Measurements from ENCODE around the gene HPSE. TPM values are rescaled to one million over a fixed set of nuclear protein-coding genes. Genes with fewer than 3 reads are reported as not detected.

The HPSE gene
- total RNA-seq, 1 experiment from 2014 or later: 3.9 TPM

DNA sequence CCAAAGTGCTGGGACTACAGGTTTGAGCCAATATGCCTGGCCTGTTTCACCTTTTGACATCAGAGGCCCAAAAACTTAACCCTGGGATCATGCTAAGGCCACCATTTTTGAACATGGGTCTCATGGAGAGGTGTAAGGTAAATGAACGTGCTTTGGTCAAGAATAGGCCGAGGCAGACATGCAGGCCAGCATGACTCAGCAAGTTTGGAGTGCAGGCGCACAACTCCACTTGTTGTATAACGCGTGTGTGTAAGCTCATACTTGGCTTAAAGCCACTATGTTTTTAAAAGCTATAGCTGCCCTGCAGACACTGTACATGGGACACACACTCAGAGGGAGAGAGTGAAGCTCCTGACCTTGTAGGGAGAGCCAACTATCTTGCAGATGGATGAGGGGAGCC is 43.8 kb upstream of the HPSE start:
- Histone ChIP-seq H3K9me3 (peaks cover 25% of the 10 kb centered on the region), H3K4me1 (peaks cover 3% of the 10 kb centered on the region; the same call in 1 of the 2 replicates), H3K27me3 (replicated peaks; ENCODE audit: control insufficient read depth, insufficient read depth, low read length) (no peaks in the 10 kb centered on the region), H3K4me3 (ENCODE audit: low read depth, low read length) (no peak overlapping the region), H3K36me3 (ENCODE audit: control insufficient read depth, insufficient read depth, low read length) (no peaks in the 10 kb centered on the region)
- ChIA-PET POLR2A (no interaction called here), CTCF (no interaction called here)
- no peak for TF ChIP-seq CTCF (IDR thresholded peaks at IDR 0.05; ENCODE audit: insufficient read depth in 1 of 2, low read depth in 1 of 2, low read length in 1 of 2, severe bottlenecking in 1 of 2, unreplicated experiment in 1 of 2)
- intact Hi-C loops (cut with micrococcal nuclease; ENCODE audit: unreplicated experiment): no loop called here
- Mint-ChIP-seq H3K9me3 (ENCODE audit: unreplicated experiment) (peaks cover 19% of the 10 kb centered on the region), H3K27me3 (ENCODE audit: insufficient read depth, unreplicated experiment) (no peaks in the 10 kb centered on the region), H3K4me3 (ENCODE audit: unreplicated experiment) (no peak overlapping the region), H3K27ac (ENCODE audit: unreplicated experiment) (no peak overlapping the region), H3K4me1 (ENCODE audit: low read depth, unreplicated experiment) (peaks cover 9% of the 10 kb centered on the region), H3K36me3 (ENCODE audit: insufficient read depth, unreplicated experiment) (no peaks in the 10 kb centered on the region)
- BruUV-seq (replicated peaks): no TSS peak
- DNase-seq: peak; percentile 25 to 42

DNA sequence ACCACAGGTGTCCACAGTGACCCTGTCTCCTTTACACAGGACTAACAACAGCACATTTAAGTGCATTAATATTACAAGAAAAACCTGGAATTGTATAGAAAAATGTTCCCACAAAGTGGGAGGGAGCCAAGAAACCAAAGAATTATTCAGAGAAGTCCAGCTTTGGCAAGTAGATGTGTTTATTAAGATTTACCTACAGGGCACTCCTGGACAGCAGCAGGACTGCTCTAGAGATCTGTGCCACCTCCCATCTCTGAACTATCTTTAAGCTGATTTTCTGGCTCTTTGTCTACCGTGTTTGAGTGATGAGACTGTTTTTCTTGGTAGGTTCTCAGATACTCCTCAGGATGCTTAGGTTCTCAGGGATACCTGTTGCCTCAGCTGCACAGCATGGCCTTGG is 38.3 kb upstream of the HPSE start:
- no peak for TF ChIP-seq CTCF (IDR thresholded peaks at IDR 0.05; ENCODE audit: insufficient read depth in 1 of 2, low read depth in 1 of 2, low read length in 1 of 2, severe bottlenecking in 1 of 2, unreplicated experiment in 1 of 2)

DNA sequence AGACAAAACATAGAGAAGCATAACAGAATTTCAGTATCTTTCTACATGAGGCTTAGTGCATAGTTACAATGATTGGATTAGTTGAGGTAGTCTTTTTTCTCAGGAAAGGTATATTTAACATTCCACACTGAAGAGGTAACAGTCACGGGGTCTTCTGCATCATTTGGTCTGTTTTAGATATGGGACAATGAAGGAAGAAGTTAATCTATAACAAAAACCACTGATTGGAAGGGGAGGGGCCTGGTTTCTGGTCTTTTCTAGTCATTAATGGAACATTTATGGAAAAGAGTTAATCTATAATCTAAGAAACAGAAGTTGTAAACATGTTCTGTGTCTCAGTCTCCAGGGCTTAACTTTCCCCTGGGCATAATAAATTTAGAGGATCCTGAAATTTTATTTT is 37.3 kb upstream of the HPSE start:
- H3K9me3 ChIP-seq: no peaks in the 10 kb centered on the region
- intact Hi-C loops (cut with micrococcal nuclease; ENCODE audit: unreplicated experiment): loop anchor here (2.0 kb wide), 1 partner anchor 269 kb away; no protein-coding TSS in a partner anchor
- TF ChIP-seq CTCF (IDR thresholded peaks at IDR 0.05; ENCODE audit: insufficient read depth in 1 of 2, low read depth in 1 of 2, low read length in 1 of 2, severe bottlenecking in 1 of 2, unreplicated experiment in 1 of 2): no peak
- no peaks in the 10 kb centered on the region for H3K36me3 ChIP-seq (ENCODE audit: control insufficient read depth, insufficient read depth, low read length)
- ChIA-PET POLR2A (no interaction called here), CTCF (interaction anchor here (0.6 kb wide), 1 partner anchor 87 kb away, joined by 7 read pairs; the partner anchor contains the start of gene COQ2)
- H3K4me3 ChIP-seq (ENCODE audit: low read depth, low read length): no peak overlapping the region
- Mint-ChIP-seq H3K36me3 (ENCODE audit: insufficient read depth, unreplicated experiment) (no peaks in the 10 kb centered on the region), H3K27me3 (ENCODE audit: insufficient read depth, unreplicated experiment) (no peaks in the 10 kb centered on the region), H3K9me3 (ENCODE audit: unreplicated experiment) (peaks cover 14% of the 10 kb centered on the region), H3K4me3 (ENCODE audit: unreplicated experiment) (no peak overlapping the region), H3K27ac (ENCODE audit: unreplicated experiment) (no peak overlapping the region), H3K4me1 (ENCODE audit: low read depth, unreplicated experiment) (no peaks in the 10 kb centered on the region)
- no peak for DNase-seq
- H3K4me1 ChIP-seq: no peaks in the 10 kb centered on the region; the same call in 1 of the 2 replicates
- BruUV-seq (replicated peaks): no TSS peak
- no peaks in the 10 kb centered on the region for H3K27me3 ChIP-seq (replicated peaks; ENCODE audit: control insufficient read depth, insufficient read depth, low read length)

More for the DNA sequence above, 38.3 kb upstream of the HPSE start:
- BruUV-seq (replicated peaks): no TSS peak
- intact Hi-C loops (cut with micrococcal nuclease; ENCODE audit: unreplicated experiment): no loop called here
- Mint-ChIP-seq H3K27me3 (ENCODE audit: insufficient read depth, unreplicated experiment) (no peaks in the 10 kb centered on the region), H3K36me3 (ENCODE audit: insufficient read depth, unreplicated experiment) (no peaks in the 10 kb centered on the region), H3K4me3 (ENCODE audit: unreplicated experiment) (no peak overlapping the region), H3K27ac (ENCODE audit: unreplicated experiment) (no peak overlapping the region), H3K4me1 (ENCODE audit: low read depth, unreplicated experiment) (no peaks in the 10 kb centered on the region), H3K9me3 (ENCODE audit: unreplicated experiment) (peaks cover 19% of the 10 kb centered on the region)
- no peak overlapping the region for H3K4me3 ChIP-seq (ENCODE audit: low read depth, low read length)
- peaks cover 3% of the 10 kb centered on the region; the same call in 1 of the 2 replicates for H3K4me1 ChIP-seq
- no peaks in the 10 kb centered on the region for H3K36me3 ChIP-seq (ENCODE audit: control insufficient read depth, insufficient read depth, low read length)
- H3K9me3 ChIP-seq: peaks cover 7% of the 10 kb centered on the region
- no peak for DNase-seq
- H3K27me3 ChIP-seq (replicated peaks; ENCODE audit: control insufficient read depth, insufficient read depth, low read length): no peaks in the 10 kb centered on the region
- ChIA-PET POLR2A (no interaction called here), CTCF (no interaction called here)

Measured in Caco-2 (cell line).